Measurements from ENCODE around the gene PCDHA12.
"Not testable (repeated sequence)": the region's sequence is repeated elsewhere in the genome, so short reads cannot be mapped to it uniquely, and the experiment has no call there.

PCDHA12 gene

GRCh38 chr5:140862441-140863295, 12.4 kb upstream of the PCDHA12 start:
- DNase-seq: no peak

- DNase-seq: no peak
Measured at GRCh38 chr5:140868721-140869554, 6.2 kb upstream of the PCDHA12 start, which contains the start of gene PCDHA11. PCDHA11 (plus strand) TSS chr5:140868957; CDS start chr5:140869104, 147 bp downstream.

GRCh38 chr5:140869555-140869886, 5.6 kb upstream of the PCDHA12 start:
- no peak for DNase-seq

- DNase-seq: no peak
Measured at GRCh38 chr5:140870221-140871201, 4.6 kb upstream of the PCDHA12 start.

GRCh38 chr5:140876541-140877261, 1.6 kb downstream of the PCDHA12 start:
- not testable (repeated sequence) for DNase-seq

GRCh38 chr5:140877262-140877581, 2.1 kb downstream of the PCDHA12 start:
- no peak for DNase-seq

- DNase-seq: no peak
Measured at GRCh38 chr5:140881889-140882590, 6.9 kb downstream of the PCDHA12 start, which contains the start of gene PCDHA13. PCDHA13 (plus strand) TSS chr5:140882124; CDS start chr5:140882269, 145 bp downstream.

GRCh38 chr5:140882591-140882899, 7.4 kb downstream of the PCDHA12 start:
- DNase-seq: no peak

GRCh38 chr5:140883373-140883772, 8.3 kb downstream of the PCDHA12 start:
- DNase-seq: no peak

GRCh38 chr5:140883927-140884697, 9.0 kb downstream of the PCDHA12 start:
- no peak for DNase-seq

GRCh38 chr5:140916325-140916724, 41.2 kb downstream of the PCDHA12 start:
- DNase-seq: no peak

- DNase-seq: no peak
Measured at GRCh38 chr5:140923601-140924000, 48.5 kb downstream of the PCDHA12 start.

- DNase-seq: no peak
Measured at GRCh38 chr5:140925806-140926442, 50.8 kb downstream of the PCDHA12 start, which contains the start of gene PCDHAC1. PCDHAC1 (plus strand) TSS chr5:140926299; CDS start chr5:140926893, 594 bp downstream.

- peak; percentile 7 for DNase-seq
Measured at GRCh38 chr5:140926443-140927227, 51.5 kb downstream of the PCDHA12 start.

GRCh38 chr5:140927228-140927573, 52.1 kb downstream of the PCDHA12 start:
- DNase-seq: no peak
